K562 (cell line): ENCODE data around the gene GALM.

Source experiments
- CTCF ChIP-seq, 3 experiments: IDR thresholded peaks in 2 of 3; conservative IDR thresholded peaks in 1 of 3; 2 replicates each; pipeline ENCODE4 v1.5.1; 2011 to 2012; ENCODE audit warnings: low read length in 3 of 3, mild to moderate bottlenecking in 3 of 3, control low read depth in 2 of 3, improper control_type of control experiment in 1 of 3, inconsistent platforms in 1 of 3, low read depth in 1 of 3, mixed read lengths in 1 of 3, moderate library complexity in 1 of 3; ENCODE audit not compliant: insufficient read depth in 2 of 3
- HNRNPK ChIP-seq: fragments of 200-400 bp; formaldehyde crosslinking; IDR thresholded peaks from one replicate; pipeline ENCODE4 v1.6.1; 2018; ENCODE audit warnings: mild to moderate bottlenecking, low read depth, low read length; ENCODE audit not compliant: poor library complexity, severe bottlenecking
- MEF2A ChIP-seq: IDR thresholded peaks from 2 replicates; pipeline ENCODE4 v1.6.1; 2011; ENCODE audit warnings: low read depth, mild to moderate bottlenecking, low read length, moderate library complexity; ENCODE audit not compliant: control insufficient read depth
- NFIX ChIP-seq: fragments of 250-450 bp; sonication (Bioruptor Pico); IDR thresholded peaks from 2 replicates; pipeline ENCODE4 v1.4.0; 2020; ENCODE audit warnings: low read depth, mild to moderate bottlenecking, moderate library complexity
- PBX2 ChIP-seq, 2 experiments: IDR thresholded peaks in 1 of 2; conservative IDR thresholded peaks in 1 of 2; 2 replicates each; pipeline ENCODE4 v1.6.1; 2016; ENCODE audit warnings: low read depth in 2 of 2, mild to moderate bottlenecking in 1 of 2, missing compliant biosample characterization in 1 of 2, missing genetic modification characterization in 1 of 2, moderate library complexity in 1 of 2
- RBM15 ChIP-seq: fragments of 200-400 bp; formaldehyde crosslinking; IDR thresholded peaks from 2 replicates; pipeline ENCODE4 v1.6.1; 2018; ENCODE audit warnings: mild to moderate bottlenecking, low read length, moderate library complexity; ENCODE audit not compliant: insufficient read depth
- SIN3A ChIP-seq, 2 experiments: fragments of 150-350 bp in 1 of 2; IDR thresholded peaks; 2 replicates each; pipeline ENCODE4 v1.6.1; 2011 to 2016; ENCODE audit warnings: borderline replicate concordance in 2 of 2, low read depth in 2 of 2, low read length in 2 of 2, mild to moderate bottlenecking in 2 of 2, moderate library complexity in 2 of 2; ENCODE audit not compliant: control insufficient read depth in 1 of 2
- SMARCB1 ChIP-seq: IDR thresholded peaks from 2 replicates; pipeline ENCODE4 v1.6.1; 2011; ENCODE audit warnings: improper control_type of control experiment, low read depth; ENCODE audit not compliant: insufficient read length
- TCF15 ChIP-seq: fragments of 250-450 bp; sonication (Bioruptor Pico); IDR thresholded peaks from 2 replicates; pipeline ENCODE4 v1.8.0; 2022; ENCODE audit warnings: moderate library complexity, mild to moderate bottlenecking, inconsistent platforms
- TCF7 ChIP-seq: sonication (generic); IDR thresholded peaks from 2 replicates; pipeline ENCODE4 v1.6.1; 2016; ENCODE audit warnings: antibody characterized with exemption, borderline replicate concordance
- YY1 ChIP-seq, 3 experiments: IDR thresholded peaks; 2 replicates each; pipeline ENCODE4 v1.6.1; 2011; ENCODE audit warnings: low read length in 2 of 3, mild to moderate bottlenecking in 2 of 3, moderate library complexity in 2 of 3, borderline replicate concordance in 1 of 3, control low read depth in 1 of 3, low read depth in 1 of 3; ENCODE audit not compliant: insufficient read depth in 3 of 3, insufficient replicate concordance in 2 of 3, control insufficient read depth in 1 of 3, insufficient read length in 1 of 3; ENCODE audit errors: extremely low read depth in 1 of 3
- ZBTB40 ChIP-seq, 2 experiments: fragments of 450-650 bp in 1 of 2; sonication (generic) in 1 of 2; formaldehyde crosslinking in 1 of 2; IDR thresholded peaks; 2 replicates each; pipeline versions ENCODE4 v1.7.1 to v1.9.0; 2016 to 2022; ENCODE audit warnings: inconsistent platforms in 1 of 2, mild to moderate bottlenecking in 1 of 2, missing genetic modification reagents in 1 of 2
- ZNF274 ChIP-seq: IDR thresholded peaks from 2 replicates; pipeline ENCODE4 v1.6.1; 2011; ENCODE audit warnings: low read depth, mild to moderate bottlenecking, low read length, moderate library complexity, borderline replicate concordance

GRCh38 chr2:38748391-38748790 lies 82.5 kb downstream of the GALM start:
- TF ChIP-seq ZNF274 (no peak), NFIX (CRISPR knock-in tag) (no peak), SMARCB1 (no peak), TCF15 (CRISPR knock-in tag) (no peak), HNRNPK (no peak), TCF7 (no peak), PBX2 (CRISPR knock-in tag; IDR thresholded peaks at IDR 0.05; ENCODE audit: low read depth) (no peak), PBX2 (tag; conservative IDR thresholded peaks at IDR 0.05; ENCODE audit: low read depth) (no peak), MEF2A (no peak), CTCF (IDR thresholded peaks at IDR 0.05 in 2 of 3, conservative IDR thresholded peaks at IDR 0.05 in 1 of 3; ENCODE audit: insufficient read depth in 2 of 3, low read depth in 1 of 3, low read length in 3 of 3) (no peak), ZBTB40 (IDR thresholded peaks at IDR 0.05) (no peak), ZBTB40 (CRISPR knock-in tag; IDR thresholded peaks at IDR 0.05) (no peak), RBM15 (no peak), SIN3A (IDR thresholded peaks at IDR 0.05; ENCODE audit: borderline replicate concordance in 2 of 2, control insufficient read depth in 1 of 2, low read depth in 2 of 2, low read length in 2 of 2) (no peak), YY1 (IDR thresholded peaks at IDR 0.05; ENCODE audit: borderline replicate concordance in 1 of 3, control insufficient read depth in 1 of 3, extremely low read depth in 1 of 3, insufficient read depth in 3 of 3, insufficient read length in 1 of 3, insufficient replicate concordance in 2 of 3, low read depth in 1 of 3, low read length in 2 of 3) (no peak)
